Suprapubic skin (tissue), 3 donors: ENCODE measurements around the gene NFU1.

Source experiments
- EP300 ChIP-seq: sonication (generic); formaldehyde crosslinking; IDR thresholded peaks from one replicate; pipeline ENCODE4 v1.6.1; 2017; ENCODE audit warnings: antibody characterized with exemption
- TF ChIP-seq, protein P1 (sequence below), 2 donors: fragments of 200-600 bp in 1 of 2; fragments of 450-650 bp in 1 of 2; sonication (generic) in 1 of 2; IDR thresholded peaks; one replicate each; pipeline ENCODE4 v1.5.1; 2016 to 2019; ENCODE audit warnings: antibody characterized with exemption in 2 of 2, mild to moderate bottlenecking in 1 of 2, moderate library complexity in 1 of 2

DNA sequence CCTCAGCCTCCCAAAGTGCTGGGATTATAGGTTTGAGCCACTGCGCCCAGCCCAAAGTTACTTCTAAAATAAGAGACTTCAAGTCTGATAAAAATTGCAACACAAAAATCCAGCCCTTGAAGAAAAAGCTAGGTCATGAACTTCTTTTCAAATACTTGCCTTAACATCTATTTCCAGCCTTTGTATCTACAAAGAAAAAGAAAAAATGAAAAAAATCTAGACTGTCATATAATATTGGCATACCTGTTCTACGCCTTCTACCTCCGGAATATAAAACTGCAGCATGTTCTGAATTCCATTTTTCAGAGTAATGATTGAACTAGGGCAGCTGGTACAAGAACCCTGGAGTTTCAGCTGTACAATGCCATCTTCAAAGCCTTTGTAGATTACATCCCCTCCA lies 37.1 kb downstream of the NFU1 start:
- TF ChIP-seq, protein P1, sequence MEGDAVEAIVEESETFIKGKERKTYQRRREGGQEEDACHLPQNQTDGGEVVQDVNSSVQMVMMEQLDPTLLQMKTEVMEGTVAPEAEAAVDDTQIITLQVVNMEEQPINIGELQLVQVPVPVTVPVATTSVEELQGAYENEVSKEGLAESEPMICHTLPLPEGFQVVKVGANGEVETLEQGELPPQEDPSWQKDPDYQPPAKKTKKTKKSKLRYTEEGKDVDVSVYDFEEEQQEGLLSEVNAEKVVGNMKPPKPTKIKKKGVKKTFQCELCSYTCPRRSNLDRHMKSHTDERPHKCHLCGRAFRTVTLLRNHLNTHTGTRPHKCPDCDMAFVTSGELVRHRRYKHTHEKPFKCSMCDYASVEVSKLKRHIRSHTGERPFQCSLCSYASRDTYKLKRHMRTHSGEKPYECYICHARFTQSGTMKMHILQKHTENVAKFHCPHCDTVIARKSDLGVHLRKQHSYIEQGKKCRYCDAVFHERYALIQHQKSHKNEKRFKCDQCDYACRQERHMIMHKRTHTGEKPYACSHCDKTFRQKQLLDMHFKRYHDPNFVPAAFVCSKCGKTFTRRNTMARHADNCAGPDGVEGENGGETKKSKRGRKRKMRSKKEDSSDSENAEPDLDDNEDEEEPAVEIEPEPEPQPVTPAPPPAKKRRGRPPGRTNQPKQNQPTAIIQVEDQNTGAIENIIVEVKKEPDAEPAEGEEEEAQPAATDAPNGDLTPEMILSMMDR (IDR thresholded peaks at IDR 0.05): no peak
- TF ChIP-seq EP300: no peak
